HepG2 (cell line): ENCODE measurements around the gene SLC25A45. TPM values are rescaled to one million over a fixed set of nuclear protein-coding genes. Genes with fewer than 3 reads are reported as not detected.
A peak's percentile ranks its signal among the peaks of the same experiment; 100 is the strongest.

Experiments used
- ARNT2 ChIP-seq: sonication (generic); formaldehyde crosslinking; IDR thresholded peaks from 2 replicates; pipeline ENCODE4 v1.8.0; 2022; ENCODE audit warnings: mild to moderate bottlenecking, low read depth, missing genetic modification reagents, moderate library complexity
- ATF2 ChIP-seq: sonication (generic); formaldehyde crosslinking; IDR thresholded peaks from 2 replicates; pipeline ENCODE4 v1.4.0; 2020; ENCODE audit warnings: missing genetic modification reagents
- BRCA1 ChIP-seq: sonication (generic); formaldehyde crosslinking; IDR thresholded peaks from 2 replicates; pipeline ENCODE4 v1.4.0; 2020; ENCODE audit warnings: missing genetic modification reagents
- DPF2 ChIP-seq: sonication (generic); formaldehyde crosslinking; IDR thresholded peaks from 2 replicates; pipeline ENCODE4 v1.4.0; 2020; ENCODE audit warnings: mild to moderate bottlenecking, low read depth, missing genetic modification reagents, borderline replicate concordance
- FOSL2 ChIP-seq: sonication (generic); formaldehyde crosslinking; IDR thresholded peaks from 2 replicates; pipeline ENCODE4 v1.4.0; 2020; ENCODE audit warnings: missing genetic modification reagents
- GABPB1 ChIP-seq: IDR thresholded peaks from 2 replicates; pipeline ENCODE4 v1.6.1; 2016; ENCODE audit warnings: mild to moderate bottlenecking, missing genetic modification reagents, moderate library complexity, missing compliant biosample characterization
- ISX ChIP-seq: sonication (generic); formaldehyde crosslinking; conservative IDR thresholded peaks from 2 replicates; pipeline ENCODE4 v1.5.0; 2020; ENCODE audit warnings: missing genetic modification reagents
- MEIS1 ChIP-seq: sonication (generic); formaldehyde crosslinking; IDR thresholded peaks from 2 replicates; pipeline ENCODE4 v1.9.0; 2021; ENCODE audit warnings: mild to moderate bottlenecking, missing genetic modification reagents, moderate library complexity, borderline replicate concordance
- TCF7 ChIP-seq: sonication (generic); IDR thresholded peaks from 2 replicates; pipeline ENCODE4 v1.6.1; 2016; ENCODE audit warnings: antibody characterized with exemption, low read depth
- THRA ChIP-seq: sonication (generic); formaldehyde crosslinking; IDR thresholded peaks from 2 replicates; pipeline ENCODE4 v1.4.0; 2020; ENCODE audit warnings: missing genetic modification reagents, borderline replicate concordance
- ZNF138 ChIP-seq: sonication (generic); formaldehyde crosslinking; IDR thresholded peaks from 2 replicates; pipeline ENCODE4 v1.5.0; 2020; ENCODE audit warnings: mild to moderate bottlenecking, low read depth, missing genetic modification reagents
- ZNF44 ChIP-seq: sonication (generic); formaldehyde crosslinking; IDR thresholded peaks from 2 replicates; pipeline ENCODE4 v1.5.1; 2020; ENCODE audit warnings: mild to moderate bottlenecking, missing genetic modification reagents
- ZNF558 ChIP-seq: sonication (generic); formaldehyde crosslinking; IDR thresholded peaks from 2 replicates; pipeline ENCODE4 v1.9.0; 2022; ENCODE audit warnings: mild to moderate bottlenecking, missing genetic modification reagents, borderline replicate concordance
- ZNF75D ChIP-seq: sonication (generic); formaldehyde crosslinking; IDR thresholded peaks from 2 replicates; pipeline ENCODE4 v1.8.1; 2023; ENCODE audit warnings: missing genetic modification reagents, mild to moderate bottlenecking, borderline replicate concordance
- polyA plus RNA-seq, 8 experiments: library from polyadenylated mRNA; depleted of rRNA in 3 of 8; stranded (reverse) in 7 of 8; unstranded in 1 of 8; fragments of >200 nt; fragmentation: Illumina TruSeq in 4 of 8; extraction: Trizol in 4 of 8; gene quantifications; 2 replicates each; pipeline versions ENCODE4 v1.2.1 to v1.2.3, GENCODE V29; 2011 to 2016; ENCODE audit warnings: low read depth in 4 of 8, missing spikeins in 1 of 8, mixed read lengths in 1 of 8; ENCODE audit not compliant: insufficient read depth in 1 of 8
- total RNA-seq, 5 experiments: library from RNA; depleted of rRNA; stranded (reverse); fragments of >200 nt; fragmentation: Illumina TruSeq; extraction: Trizol; gene quantifications; 2 replicates each; pipeline ENCODE4 v1.2.3, GENCODE V29; 2016; ENCODE audit warnings: low read depth in 1 of 5
- TF ChIP-seq, protein P1 (sequence below): IDR thresholded peaks from 2 replicates; pipeline ENCODE4 v1.4.0; 2020; ENCODE audit warnings: mild to moderate bottlenecking, missing genetic modification reagents
- TF ChIP-seq, protein P2 (sequence below): sonication (generic); formaldehyde crosslinking; IDR thresholded peaks from 2 replicates; pipeline ENCODE4 v1.5.0; 2020; ENCODE audit warnings: mild to moderate bottlenecking, missing genetic modification reagents
- TF ChIP-seq, protein P3 (sequence below): sonication (generic); formaldehyde crosslinking; IDR thresholded peaks from 2 replicates; pipeline ENCODE4 v1.4.0; 2020; ENCODE audit warnings: missing genetic modification reagents

The SLC25A45 gene
- total and polyA plus RNA-seq, 2 of the 13 experiments (the other 11 are each of a cell fraction or from before 2014, with no cell fraction given) = 1.2 to 3.4 TPM

- peak; percentile 27; the same call in 1 of the 2 replicates for TF ChIP-seq THRA (CRISPR knock-in tag)
- TF ChIP-seq ZNF75D = no peak
- peak; percentile 79 for TF ChIP-seq TCF7
- TF ChIP-seq, protein P1, sequence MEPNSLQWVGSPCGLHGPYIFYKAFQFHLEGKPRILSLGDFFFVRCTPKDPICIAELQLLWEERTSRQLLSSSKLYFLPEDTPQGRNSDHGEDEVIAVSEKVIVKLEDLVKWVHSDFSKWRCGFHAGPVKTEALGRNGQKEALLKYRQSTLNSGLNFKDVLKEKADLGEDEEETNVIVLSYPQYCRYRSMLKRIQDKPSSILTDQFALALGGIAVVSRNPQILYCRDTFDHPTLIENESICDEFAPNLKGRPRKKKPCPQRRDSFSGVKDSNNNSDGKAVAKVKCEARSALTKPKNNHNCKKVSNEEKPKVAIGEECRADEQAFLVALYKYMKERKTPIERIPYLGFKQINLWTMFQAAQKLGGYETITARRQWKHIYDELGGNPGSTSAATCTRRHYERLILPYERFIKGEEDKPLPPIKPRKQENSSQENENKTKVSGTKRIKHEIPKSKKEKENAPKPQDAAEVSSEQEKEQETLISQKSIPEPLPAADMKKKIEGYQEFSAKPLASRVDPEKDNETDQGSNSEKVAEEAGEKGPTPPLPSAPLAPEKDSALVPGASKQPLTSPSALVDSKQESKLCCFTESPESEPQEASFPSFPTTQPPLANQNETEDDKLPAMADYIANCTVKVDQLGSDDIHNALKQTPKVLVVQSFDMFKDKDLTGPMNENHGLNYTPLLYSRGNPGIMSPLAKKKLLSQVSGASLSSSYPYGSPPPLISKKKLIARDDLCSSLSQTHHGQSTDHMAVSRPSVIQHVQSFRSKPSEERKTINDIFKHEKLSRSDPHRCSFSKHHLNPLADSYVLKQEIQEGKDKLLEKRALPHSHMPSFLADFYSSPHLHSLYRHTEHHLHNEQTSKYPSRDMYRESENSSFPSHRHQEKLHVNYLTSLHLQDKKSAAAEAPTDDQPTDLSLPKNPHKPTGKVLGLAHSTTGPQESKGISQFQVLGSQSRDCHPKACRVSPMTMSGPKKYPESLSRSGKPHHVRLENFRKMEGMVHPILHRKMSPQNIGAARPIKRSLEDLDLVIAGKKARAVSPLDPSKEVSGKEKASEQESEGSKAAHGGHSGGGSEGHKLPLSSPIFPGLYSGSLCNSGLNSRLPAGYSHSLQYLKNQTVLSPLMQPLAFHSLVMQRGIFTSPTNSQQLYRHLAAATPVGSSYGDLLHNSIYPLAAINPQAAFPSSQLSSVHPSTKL (CRISPR knock-in tag) = peak; percentile 72
- no peak for TF ChIP-seq ZNF138
- TF ChIP-seq DPF2 = 0 out of 2 replicates have a peak, but pooled peaks have one; percentile 13
- TF ChIP-seq BRCA1 (CRISPR knock-in tag) = no peak
- TF ChIP-seq MEIS1 (CRISPR knock-in tag) = no peak
- no peak; the same call in 1 of the 2 replicates for TF ChIP-seq GABPB1 (CRISPR knock-in tag)
- TF ChIP-seq ARNT2 = no peak
- peak; percentile 53 for TF ChIP-seq FOSL2 (CRISPR knock-in tag)
- TF ChIP-seq, protein P2, sequence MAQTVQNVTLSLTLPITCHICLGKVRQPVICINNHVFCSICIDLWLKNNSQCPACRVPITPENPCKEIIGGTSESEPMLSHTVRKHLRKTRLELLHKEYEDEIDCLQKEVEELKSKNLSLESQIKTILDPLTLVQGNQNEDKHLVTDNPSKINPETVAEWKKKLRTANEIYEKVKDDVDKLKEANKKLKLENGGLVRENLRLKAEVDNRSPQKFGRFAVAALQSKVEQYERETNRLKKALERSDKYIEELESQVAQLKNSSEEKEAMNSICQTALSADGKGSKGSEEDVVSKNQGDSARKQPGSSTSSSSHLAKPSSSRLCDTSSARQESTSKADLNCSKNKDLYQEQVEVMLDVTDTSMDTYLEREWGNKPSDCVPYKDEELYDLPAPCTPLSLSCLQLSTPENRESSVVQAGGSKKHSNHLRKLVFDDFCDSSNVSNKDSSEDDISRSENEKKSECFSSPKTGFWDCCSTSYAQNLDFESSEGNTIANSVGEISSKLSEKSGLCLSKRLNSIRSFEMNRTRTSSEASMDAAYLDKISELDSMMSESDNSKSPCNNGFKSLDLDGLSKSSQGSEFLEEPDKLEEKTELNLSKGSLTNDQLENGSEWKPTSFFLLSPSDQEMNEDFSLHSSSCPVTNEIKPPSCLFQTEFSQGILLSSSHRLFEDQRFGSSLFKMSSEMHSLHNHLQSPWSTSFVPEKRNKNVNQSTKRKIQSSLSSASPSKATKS (CRISPR knock-in tag) = no peak
- no peak for TF ChIP-seq ISX
- no peak for TF ChIP-seq ZNF558
- TF ChIP-seq, protein P3, sequence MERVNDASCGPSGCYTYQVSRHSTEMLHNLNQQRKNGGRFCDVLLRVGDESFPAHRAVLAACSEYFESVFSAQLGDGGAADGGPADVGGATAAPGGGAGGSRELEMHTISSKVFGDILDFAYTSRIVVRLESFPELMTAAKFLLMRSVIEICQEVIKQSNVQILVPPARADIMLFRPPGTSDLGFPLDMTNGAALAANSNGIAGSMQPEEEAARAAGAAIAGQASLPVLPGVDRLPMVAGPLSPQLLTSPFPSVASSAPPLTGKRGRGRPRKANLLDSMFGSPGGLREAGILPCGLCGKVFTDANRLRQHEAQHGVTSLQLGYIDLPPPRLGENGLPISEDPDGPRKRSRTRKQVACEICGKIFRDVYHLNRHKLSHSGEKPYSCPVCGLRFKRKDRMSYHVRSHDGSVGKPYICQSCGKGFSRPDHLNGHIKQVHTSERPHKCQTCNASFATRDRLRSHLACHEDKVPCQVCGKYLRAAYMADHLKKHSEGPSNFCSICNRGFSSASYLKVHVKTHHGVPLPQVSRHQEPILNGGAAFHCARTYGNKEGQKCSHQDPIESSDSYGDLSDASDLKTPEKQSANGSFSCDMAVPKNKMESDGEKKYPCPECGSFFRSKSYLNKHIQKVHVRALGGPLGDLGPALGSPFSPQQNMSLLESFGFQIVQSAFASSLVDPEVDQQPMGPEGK (CRISPR knock-in tag) = peak; percentile 70
- TF ChIP-seq ZNF44 (CRISPR knock-in tag) = no peak
- peak; percentile 35; the same call in 1 of the 2 replicates for TF ChIP-seq ATF2 (CRISPR knock-in tag)
Measured at GRCh38 chr11:65383778-65384177, 1.3 kb upstream of the SLC25A45 start (continued).
